Sciatic nerve (tissue), 2 donors: Measurements from ENCODE around the gene REEP2. TPM values are rescaled to one million over a fixed set of nuclear protein-coding genes. Genes with fewer than 3 reads are reported as not detected.
"Not testable (repeated sequence)": the region's sequence is repeated elsewhere in the genome, so short reads cannot be mapped to it uniquely, and the experiment has no call there.

Experiments
- ATAC-seq: fragments of 200-7000 bp; cut with Tn5 transposase; one replicate; pipeline ENCODE4 v1.9.1; 2020; ENCODE audit warnings: mild to moderate bottlenecking, moderate library complexity
- DNase-seq: peaks from one replicate; pipeline ENCODE4 v3.0.0-alpha.2; 2020; ENCODE audit warnings: low spot score
- intact Hi-C: fragments of 100-400 bp; cut with DNase I; formaldehyde crosslinking; loops from one replicate; pipeline ENCODE4 v1.14.2; 2022
- total RNA-seq: library from RNA; stranded (reverse); fragmentation: NEBNext Ultra II Directional; extraction: Animal tissue kit (Norgen Biotek cat#: 25700); gene quantifications from one replicate; pipeline ENCODE4 v1.2.1, GENCODE V29; 2021
- donor health status: DM: no; HTN: no; CAD: no.
- donor health status: DM: no; HTN: no; CAD: no.

The REEP2 gene
- total RNA-seq, 1 donor from 2014 or later, result 5.3 TPM

GRCh38 chr5:138464008-138464387 is 25.1 kb downstream of the REEP2 start:
- DNase-seq (peak; percentile 98), ATAC-seq (peak; percentile 90)
- intact Hi-C loops, result no loop called here

GRCh38 chr5:138464388-138465260 is 25.8 kb downstream of the REEP2 start:
- intact Hi-C loops, result no loop called here
- peak; percentile 92 for ATAC-seq
- peak; percentile 98 for DNase-seq

GRCh38 chr5:138465261-138466124 is 26.6 kb downstream of the REEP2 start, which contains the start of gene EGR1:
EGR1 (plus strand) TSS chr5:138465479; CDS start chr5:138465762, 283 bp downstream.
- DNase-seq (peak; percentile 97), ATAC-seq (peak; percentile 76)
- intact Hi-C loops, result no loop called here

- ATAC-seq (no peak), DNase-seq (peak; percentile 66)
- intact Hi-C loops, result no loop called here
These were observed 27.5 kb downstream of the REEP2 start for GRCh38 chr5:138466125-138466899.

- intact Hi-C loops, result no loop called here
- ATAC-seq, result no peak
- DNase-seq, result peak; percentile 68
These were observed 28.2 kb downstream of the REEP2 start for GRCh38 chr5:138466900-138467710.

GRCh38 chr5:138467711-138468132 is 28.9 kb downstream of the REEP2 start:
- intact Hi-C loops, result no loop called here
- ATAC-seq, result no peak
- DNase-seq, result no peak

- no peak for ATAC-seq
- DNase-seq, result no peak
- intact Hi-C loops, result no loop called here
These were observed 29.5 kb downstream of the REEP2 start for GRCh38 chr5:138468133-138468965.

- DNase-seq (no peak), ATAC-seq (no peak)
- intact Hi-C loops, result no loop called here
These were observed 30.2 kb downstream of the REEP2 start for GRCh38 chr5:138468966-138469539.

- DNase-seq (no peak), ATAC-seq (no peak)
- intact Hi-C loops, result no loop called here
These were observed 30.9 kb downstream of the REEP2 start for GRCh38 chr5:138469540-138470321.

GRCh38 chr5:138470322-138471051 is 31.6 kb downstream of the REEP2 start:
- ATAC-seq (no peak), DNase-seq (no peak)
- intact Hi-C loops, result no loop called here

- no peak for ATAC-seq
- no peak for DNase-seq
- intact Hi-C loops, result no loop called here
These were observed 32.1 kb downstream of the REEP2 start for GRCh38 chr5:138471052-138471361.

- ATAC-seq (no peak), DNase-seq (no peak)
- intact Hi-C loops, result no loop called here
These were observed 33.5 kb downstream of the REEP2 start for GRCh38 chr5:138472353-138472752.

- DNase-seq, intact Hi-C loops, ATAC-seq: not testable (repeated sequence)
These were observed 34.3 kb downstream of the REEP2 start for GRCh38 chr5:138473151-138473550.

GRCh38 chr5:138476918-138477317 is 38.1 kb downstream of the REEP2 start:
- no peak for ATAC-seq
- DNase-seq, result no peak
- intact Hi-C loops, result no loop called here

GRCh38 chr5:138482638-138483037 is 43.8 kb downstream of the REEP2 start:
- no peak for DNase-seq
- no peak for ATAC-seq
- intact Hi-C loops, result no loop called here

- no peak for ATAC-seq
- intact Hi-C loops, result no loop called here
- DNase-seq, result no peak
These were observed 49.7 kb downstream of the REEP2 start for GRCh38 chr5:138488481-138488945.
